ENCODE results near the gene RNF213. TPM values are rescaled to one million over a fixed set of nuclear protein-coding genes. Genes with fewer than 3 reads are reported as not detected.

RNF213 gene
- total RNA-seq, 1 donor from 2014 or later = 25.6 TPM

DNA sequence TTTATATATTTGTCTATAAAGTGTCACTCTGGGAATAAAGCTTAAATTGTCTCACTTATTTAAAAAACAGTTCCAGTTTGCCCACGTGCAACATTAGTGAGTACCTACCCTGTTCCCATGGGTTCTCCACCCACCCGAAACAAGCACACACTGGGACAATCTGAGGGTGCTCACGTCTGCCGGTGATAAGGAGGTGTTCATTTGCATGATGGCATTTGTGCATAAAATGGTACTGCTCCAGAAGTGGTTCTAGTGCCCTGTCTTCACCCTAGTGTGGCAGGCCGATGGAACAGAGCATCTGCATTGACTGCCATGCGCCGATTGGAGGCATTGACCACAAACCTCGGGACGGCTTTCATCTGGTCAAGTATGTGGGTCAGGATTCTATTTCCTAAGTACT is 118.7 kb downstream of the RNF213 start:
- no peaks in the 10 kb centered on the region for H3K9me3 ChIP-seq (replicated peaks)
- no peaks in the 10 kb centered on the region for H3K27me3 ChIP-seq (ENCODE audit: low read depth)
- DNase-seq = no peak
- no peak overlapping the region for H3K27ac ChIP-seq (replicated peaks)
- intact Hi-C loops (cut with micrococcal nuclease) = no loop called here
- TF ChIP-seq, protein P1, sequence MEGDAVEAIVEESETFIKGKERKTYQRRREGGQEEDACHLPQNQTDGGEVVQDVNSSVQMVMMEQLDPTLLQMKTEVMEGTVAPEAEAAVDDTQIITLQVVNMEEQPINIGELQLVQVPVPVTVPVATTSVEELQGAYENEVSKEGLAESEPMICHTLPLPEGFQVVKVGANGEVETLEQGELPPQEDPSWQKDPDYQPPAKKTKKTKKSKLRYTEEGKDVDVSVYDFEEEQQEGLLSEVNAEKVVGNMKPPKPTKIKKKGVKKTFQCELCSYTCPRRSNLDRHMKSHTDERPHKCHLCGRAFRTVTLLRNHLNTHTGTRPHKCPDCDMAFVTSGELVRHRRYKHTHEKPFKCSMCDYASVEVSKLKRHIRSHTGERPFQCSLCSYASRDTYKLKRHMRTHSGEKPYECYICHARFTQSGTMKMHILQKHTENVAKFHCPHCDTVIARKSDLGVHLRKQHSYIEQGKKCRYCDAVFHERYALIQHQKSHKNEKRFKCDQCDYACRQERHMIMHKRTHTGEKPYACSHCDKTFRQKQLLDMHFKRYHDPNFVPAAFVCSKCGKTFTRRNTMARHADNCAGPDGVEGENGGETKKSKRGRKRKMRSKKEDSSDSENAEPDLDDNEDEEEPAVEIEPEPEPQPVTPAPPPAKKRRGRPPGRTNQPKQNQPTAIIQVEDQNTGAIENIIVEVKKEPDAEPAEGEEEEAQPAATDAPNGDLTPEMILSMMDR (IDR thresholded peaks at IDR 0.05; ENCODE audit: borderline replicate concordance) = no peak
- no peak overlapping the region for H3K4me3 ChIP-seq
- peaks cover 100% of the 10 kb centered on the region for H3K36me3 ChIP-seq
- H3K4me1 ChIP-seq = peaks cover 10% of the 10 kb centered on the region

DNA sequence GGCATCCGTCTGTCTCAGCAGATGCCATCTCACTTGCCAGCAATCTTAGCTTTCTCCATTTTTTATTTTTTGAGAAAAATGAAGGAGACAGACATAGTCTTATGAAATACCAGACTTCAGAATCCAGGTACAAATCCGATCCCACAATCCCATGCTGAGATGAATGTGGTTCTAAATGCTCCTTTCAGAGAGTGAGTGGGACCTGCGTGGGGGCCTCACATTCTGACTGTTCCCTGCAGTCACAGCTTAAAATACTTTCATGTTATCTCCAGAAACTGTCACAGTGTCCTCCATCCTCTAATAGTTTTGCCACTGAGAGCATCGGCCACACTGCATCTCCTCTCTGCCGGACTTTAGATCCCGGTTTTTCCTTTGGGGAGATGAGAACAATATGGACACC is 119.4 kb downstream of the RNF213 start:
- peaks cover 10% of the 10 kb centered on the region for H3K4me1 ChIP-seq
- DNase-seq = no peak
- H3K27ac ChIP-seq (replicated peaks) = no peak overlapping the region
- TF ChIP-seq, protein P1 (IDR thresholded peaks at IDR 0.05; ENCODE audit: borderline replicate concordance) = no peak
- H3K36me3 ChIP-seq = peaks cover 100% of the 10 kb centered on the region
- H3K9me3 ChIP-seq (replicated peaks) = no peaks in the 10 kb centered on the region
- no peak overlapping the region for H3K4me3 ChIP-seq
- intact Hi-C loops (cut with micrococcal nuclease) = no loop called here
- no peaks in the 10 kb centered on the region for H3K27me3 ChIP-seq (ENCODE audit: low read depth)

DNA sequence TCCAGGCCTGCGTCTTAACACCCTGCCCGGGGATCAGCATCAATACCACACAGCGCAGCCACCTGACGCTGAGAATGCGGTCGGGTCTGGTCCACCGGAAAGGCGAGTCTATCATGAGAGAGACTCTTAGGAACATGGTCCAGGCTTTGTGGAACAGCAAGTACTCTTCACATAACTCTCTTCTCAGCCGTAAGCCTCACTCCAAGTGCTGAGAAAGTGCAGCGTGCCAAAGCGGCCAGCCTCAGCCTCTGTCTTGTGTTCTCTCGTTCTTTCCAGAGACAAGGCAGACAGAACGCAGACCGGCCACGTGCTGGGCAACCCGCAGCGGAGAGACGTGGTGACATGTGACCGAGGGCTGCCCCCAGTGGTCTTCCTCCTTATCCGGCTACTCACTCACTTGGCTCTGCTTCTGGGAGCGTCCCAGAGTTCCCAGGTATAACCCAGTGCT is 119.9 kb downstream of the RNF213 start:
- Histone ChIP-seq H3K36me3 (peaks cover 100% of the 10 kb centered on the region), H3K27me3 (ENCODE audit: low read depth) (no peaks in the 10 kb centered on the region), H3K9me3 (replicated peaks) (no peaks in the 10 kb centered on the region), H3K4me1 (peaks cover 10% of the 10 kb centered on the region), H3K4me3 (no peak overlapping the region), H3K27ac (replicated peaks) (no peak overlapping the region)
- TF ChIP-seq, protein P1 (IDR thresholded peaks at IDR 0.05; ENCODE audit: borderline replicate concordance) = no peak
- no peak for DNase-seq
- intact Hi-C loops (cut with micrococcal nuclease) = no loop called here

DNA sequence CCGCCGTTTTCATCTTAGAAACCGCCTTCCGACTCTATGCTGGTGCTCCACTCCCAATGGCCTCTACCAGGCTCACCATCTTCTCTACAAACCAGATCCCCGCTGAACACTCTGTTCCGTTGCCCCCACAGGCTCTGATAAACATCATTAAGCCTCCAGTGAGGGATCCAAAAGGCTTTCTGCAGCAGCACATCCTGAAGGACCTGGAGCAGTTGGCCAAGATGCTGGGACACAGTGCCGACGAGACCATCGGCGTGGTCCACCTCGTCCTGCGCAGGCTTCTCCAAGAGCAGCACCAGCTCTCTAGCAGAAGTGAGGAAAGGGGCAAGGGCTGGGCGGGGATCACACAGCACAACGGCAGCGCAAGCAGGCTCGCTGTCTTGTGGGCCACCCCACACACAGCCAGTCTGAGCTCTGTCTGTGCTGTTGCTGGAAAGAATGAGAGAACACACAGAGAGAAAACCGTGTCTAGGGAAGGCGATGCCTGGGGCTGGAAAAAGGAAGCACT is 120.8 kb downstream of the RNF213 start:
- intact Hi-C loops (cut with micrococcal nuclease) = no loop called here
- no peak for DNase-seq
- Histone ChIP-seq H3K4me3 (no peak overlapping the region), H3K9me3 (replicated peaks) (no peaks in the 10 kb centered on the region), H3K4me1 (peaks cover 10% of the 10 kb centered on the region), H3K36me3 (peaks cover 100% of the 10 kb centered on the region), H3K27ac (replicated peaks) (no peak overlapping the region), H3K27me3 (ENCODE audit: low read depth) (no peaks in the 10 kb centered on the region)
- TF ChIP-seq, protein P1 (IDR thresholded peaks at IDR 0.05; ENCODE audit: borderline replicate concordance) = no peak

DNA sequence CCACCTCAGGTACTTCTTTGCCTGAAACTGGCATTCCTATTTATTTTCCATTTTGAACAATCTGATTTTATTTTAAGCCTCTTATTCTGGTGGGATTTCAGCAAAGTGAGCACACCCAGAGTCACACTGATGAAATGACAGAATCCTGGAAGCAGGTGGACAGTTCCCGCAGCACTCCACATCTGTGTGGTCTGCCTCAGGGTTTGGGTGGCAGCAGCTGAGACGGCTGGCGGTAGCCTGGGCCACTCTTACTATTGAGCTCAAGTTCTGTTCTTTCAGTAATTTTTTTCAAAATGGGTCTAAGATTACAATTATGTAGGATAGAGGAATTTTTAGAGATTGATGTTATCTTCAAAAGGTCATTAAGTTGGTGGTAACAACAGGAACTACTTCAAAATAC is 121.8 kb downstream of the RNF213 start:
- no peak overlapping the region for H3K27ac ChIP-seq (replicated peaks)
- H3K27me3 ChIP-seq (ENCODE audit: low read depth) = no peaks in the 10 kb centered on the region
- peaks cover 100% of the 10 kb centered on the region for H3K36me3 ChIP-seq
- intact Hi-C loops (cut with micrococcal nuclease) = no loop called here
- TF ChIP-seq, protein P1 (IDR thresholded peaks at IDR 0.05; ENCODE audit: borderline replicate concordance) = no peak
- peaks cover 10% of the 10 kb centered on the region for H3K4me1 ChIP-seq
- no peak overlapping the region for H3K4me3 ChIP-seq
- no peaks in the 10 kb centered on the region for H3K9me3 ChIP-seq (replicated peaks)
- no peak for DNase-seq

Measured in left ventricle myocardium inferior (tissue), 1 donor.